CD4-positive, CD25-positive, alpha-beta regulatory T cell (primary cell): ENCODE data around the gene BEX5. TPM values are rescaled to one million over a fixed set of nuclear protein-coding genes. Genes with fewer than 3 reads are reported as not detected.
"Not testable (repeated sequence)": the region's sequence is repeated elsewhere in the genome, so short reads cannot be mapped to it uniquely, and the experiment has no call there.

ENCODE experiments used
- ATAC-seq, 2 donors: fragments of 150-1000 bp; cut with Tn5 transposase; one replicate each; pipeline ENCODE4 v1.10.0; 2021; ENCODE audit warnings: low read depth in 2 of 2, moderate number of reproducible peaks in 2 of 2, moderate library complexity in 1 of 2
- DNase-seq, 3 donors: peaks; one replicate each; pipeline versions ENCODE4 v3.0.0 to v3.0.0-alpha.2; 2012 to 2022; ENCODE audit warnings: mixed read lengths in 1 of 3
- H3K27ac ChIP-seq: one replicate; pipeline ENCODE4 v1.7.0; 2013; ENCODE audit warnings: mild to moderate bottlenecking, low read length; ENCODE audit not compliant: insufficient read depth, poor library complexity, severe bottlenecking
- H3K27me3 ChIP-seq: one replicate; pipeline ENCODE4 v1.7.0; 2013; ENCODE audit warnings: low read length; ENCODE audit not compliant: control insufficient read depth, insufficient read depth
- H3K36me3 ChIP-seq: one replicate; pipeline ENCODE4 v1.7.0; 2013; ENCODE audit warnings: mild to moderate bottlenecking, low read length, moderate library complexity; ENCODE audit not compliant: control insufficient read depth, insufficient read depth
- H3K4me1 ChIP-seq: 2 replicates; pipeline ENCODE4 v1.7.0; 2013; ENCODE audit warnings: mild to moderate bottlenecking, low read length; ENCODE audit not compliant: insufficient read depth, control insufficient read depth, poor library complexity, severe bottlenecking
- H3K4me3 ChIP-seq: one replicate; pipeline ENCODE4 v1.7.0; 2013; ENCODE audit warnings: low read depth, mild to moderate bottlenecking, low read length, moderate library complexity
- H3K9me3 ChIP-seq, 2 experiments: 1 replicate in 1 of 2; 2 replicates in 1 of 2; pipeline ENCODE4 v1.7.0; 2013; ENCODE audit warnings: low read length in 2 of 2, mild to moderate bottlenecking in 1 of 2, moderate library complexity in 1 of 2; ENCODE audit not compliant: control insufficient read depth in 2 of 2
- H3K27ac Mint-ChIP-seq, 3 donors: one replicate each; pipeline ENCODE4 v1.8.0; 2020 to 2022; ENCODE audit warnings: mild to moderate bottlenecking in 3 of 3, mixed read lengths in 3 of 3, moderate library complexity in 2 of 3
- H3K27me3 Mint-ChIP-seq: one replicate; pipeline ENCODE4 v1.8.0; 2022; ENCODE audit warnings: mild to moderate bottlenecking, mixed read lengths
- H3K36me3 Mint-ChIP-seq: one replicate; pipeline ENCODE4 v1.8.0; 2020; ENCODE audit warnings: mixed read lengths
- H3K4me1 Mint-ChIP-seq, 4 donors: one replicate each; pipeline ENCODE4 v1.8.0; 2020 to 2022; ENCODE audit warnings: mixed read lengths in 4 of 4, mild to moderate bottlenecking in 1 of 4
- H3K4me3 Mint-ChIP-seq, 4 donors: one replicate each; pipeline ENCODE4 v1.8.0; 2020 to 2022; ENCODE audit warnings: mild to moderate bottlenecking in 4 of 4, mixed read lengths in 4 of 4, moderate library complexity in 3 of 4
- H3K9me3 Mint-ChIP-seq, 7 donors: one replicate each; pipeline ENCODE4 v1.8.0; 2020 to 2022; ENCODE audit warnings: mixed read lengths in 7 of 7, mild to moderate bottlenecking in 3 of 7, moderate library complexity in 2 of 7
- polyA plus RNA-seq, 4 donors: library from polyadenylated mRNA; unstranded; fragments of 300-500 nt; fragmentation: Illumina TruSeq; gene quantifications; one replicate each; pipeline ENCODE4 v1.2.3, GENCODE V29; 2021
- total RNA-seq: library from RNA; stranded (reverse); gene quantifications from one replicate; pipeline ENCODE4 v1.2.3, GENCODE V29; 2022

Gene BEX5
- total and polyA plus RNA-seq, 5 donors from 2014 or later: 4.3 to 8.8 (median 7.0) TPM

- H3K4me1 Mint-ChIP-seq: peaks cover 0 to 2% (median 0%) of the 10 kb centered on the region in 4 donors
- no peaks in the 10 kb centered on the region for H3K27me3 ChIP-seq
- no peaks in the 10 kb centered on the region for H3K4me1 ChIP-seq
- H3K27ac Mint-ChIP-seq: no peak overlapping the region
- H3K27me3 Mint-ChIP-seq: peaks cover 10% of the 10 kb centered on the region
- H3K4me3 Mint-ChIP-seq: no peak overlapping the region
- ATAC-seq (no peak), DNase-seq (no peak)
- no peak overlapping the region for H3K27ac ChIP-seq
- H3K4me3 ChIP-seq: no peak overlapping the region
- no peaks in the 10 kb centered on the region for H3K36me3 ChIP-seq
- H3K9me3 ChIP-seq: no peaks in the 10 kb centered on the region
- H3K36me3 Mint-ChIP-seq: no peaks in the 10 kb centered on the region
- no peaks in the 10 kb centered on the region for H3K9me3 Mint-ChIP-seq
Measured at GRCh38 chrX:102138064-102138463, 17.7 kb downstream of the BEX5 start.

- no peak overlapping the region for H3K4me3 Mint-ChIP-seq
- H3K27me3 ChIP-seq: peaks cover 11% of the 10 kb centered on the region
- H3K36me3 ChIP-seq: no peaks in the 10 kb centered on the region
- DNase-seq (peak in 2 of 3 donors; percentile 2 to 12), ATAC-seq (no peak)
- peaks cover 17% of the 10 kb centered on the region for H3K27me3 Mint-ChIP-seq
- peaks cover 0 to 6% (median 0%) of the 10 kb centered on the region in 4 donors for H3K4me1 Mint-ChIP-seq
- peaks cover 5% of the 10 kb centered on the region for H3K4me1 ChIP-seq
- H3K27ac ChIP-seq: no peak overlapping the region
- no peaks in the 10 kb centered on the region for H3K9me3 ChIP-seq
- H3K9me3 Mint-ChIP-seq: peaks cover 0 to 5% (median 0%) of the 10 kb centered on the region in 7 donors
- H3K4me3 ChIP-seq: no peak overlapping the region
- H3K36me3 Mint-ChIP-seq: no peaks in the 10 kb centered on the region
- H3K27ac Mint-ChIP-seq: no peak overlapping the region
Measured at GRCh38 chrX:102129473-102129872, 26.3 kb downstream of the BEX5 start.

GRCh38 chrX:102126863-102127262 lies 28.9 kb downstream of the BEX5 start:
- Mint-ChIP-seq H3K27me3 (peaks cover 20% of the 10 kb centered on the region), H3K9me3 (peaks cover 0 to 5% (median 0%) of the 10 kb centered on the region in 7 donors), H3K4me1 (peaks cover 0 to 7% (median 0%) of the 10 kb centered on the region in 4 donors), H3K36me3 (no peaks in the 10 kb centered on the region), H3K27ac (no peak overlapping the region), H3K4me3 (no peak overlapping the region)
- Histone ChIP-seq H3K27me3 (peaks cover 11% of the 10 kb centered on the region), H3K9me3 (no peaks in the 10 kb centered on the region), H3K36me3 (no peaks in the 10 kb centered on the region), H3K27ac (no peak overlapping the region), H3K4me1 (peaks cover 5% of the 10 kb centered on the region), H3K4me3 (no peak overlapping the region)
- DNase-seq: no peak
- no peak for ATAC-seq

GRCh38 chrX:102126080-102126818 lies 29.5 kb downstream of the BEX5 start:
- H3K4me1 ChIP-seq, H3K36me3 ChIP-seq, H3K27ac Mint-ChIP-seq, ATAC-seq, H3K9me3 ChIP-seq, H3K4me1 Mint-ChIP-seq, H3K4me3 ChIP-seq, H3K9me3 Mint-ChIP-seq, H3K36me3 Mint-ChIP-seq, DNase-seq, H3K27ac ChIP-seq: not testable (repeated sequence)
- Mint-ChIP-seq H3K27me3 (peaks cover 20% of the 10 kb centered on the region), H3K4me3 (peak overlapping the region in 1 of 4 donors; percentile 17)
- H3K27me3 ChIP-seq: peaks cover 11% of the 10 kb centered on the region

- not testable (repeated sequence) for H3K9me3 ChIP-seq, H3K27ac Mint-ChIP-seq, H3K9me3 Mint-ChIP-seq, H3K4me3 ChIP-seq, H3K36me3 Mint-ChIP-seq, ATAC-seq, H3K36me3 ChIP-seq, DNase-seq, H3K4me1 Mint-ChIP-seq, H3K4me1 ChIP-seq, H3K27ac ChIP-seq
- peaks cover 20% of the 10 kb centered on the region for H3K27me3 Mint-ChIP-seq
- H3K4me3 Mint-ChIP-seq: peak within 1 kb of the TSS in 2 of 4 donors; percentile 17 to 51
- peaks cover 11% of the 10 kb centered on the region for H3K27me3 ChIP-seq
Measured at GRCh38 chrX:102125436-102125835, 30.3 kb downstream of the BEX5 start, which contains the start of gene TCEAL2. Gene TCEAL2, plus strand, starts transcription at chrX:102125679. Its CDS starts 1,152 bp downstream, at chrX:102126831.

- H3K4me1 ChIP-seq, H3K9me3 Mint-ChIP-seq, ATAC-seq, H3K4me3 ChIP-seq, H3K27ac ChIP-seq, H3K36me3 ChIP-seq, H3K36me3 Mint-ChIP-seq, H3K9me3 ChIP-seq, H3K27ac Mint-ChIP-seq, DNase-seq, H3K4me1 Mint-ChIP-seq: not testable (repeated sequence)
- H3K27me3 ChIP-seq: peaks cover 11% of the 10 kb centered on the region
- Mint-ChIP-seq H3K4me3 (peak overlapping the region in 2 of 4 donors; percentile 17 to 51), H3K27me3 (peaks cover 20% of the 10 kb centered on the region)
Measured at GRCh38 chrX:102125014-102125413, 30.8 kb downstream of the BEX5 start.

GRCh38 chrX:102115748-102116147 lies 40.0 kb downstream of the BEX5 start:
- DNase-seq (no peak), ATAC-seq (no peak)
- Histone ChIP-seq H3K9me3 (peaks cover 0 to 4% of the 10 kb centered on the region in 2 experiments), H3K36me3 (no peaks in the 10 kb centered on the region), H3K27ac (no peak overlapping the region), H3K27me3 (no peaks in the 10 kb centered on the region), H3K4me1 (no peaks in the 10 kb centered on the region), H3K4me3 (no peak overlapping the region)
- Mint-ChIP-seq H3K9me3 (peaks cover 0 to 9% (median 0%) of the 10 kb centered on the region in 7 donors), H3K4me1 (no peaks in the 10 kb centered on the region), H3K27me3 (no peaks in the 10 kb centered on the region), H3K27ac (no peak overlapping the region), H3K36me3 (no peaks in the 10 kb centered on the region), H3K4me3 (no peak overlapping the region)

GRCh38 chrX:102113367-102113766 lies 42.4 kb downstream of the BEX5 start:
- Histone ChIP-seq H3K9me3 (peaks cover 0 to 4% of the 10 kb centered on the region in 2 experiments), H3K27ac (no peak overlapping the region), H3K36me3 (no peaks in the 10 kb centered on the region), H3K4me1 (no peaks in the 10 kb centered on the region), H3K27me3 (no peaks in the 10 kb centered on the region), H3K4me3 (no peak overlapping the region)
- Mint-ChIP-seq H3K4me3 (no peak overlapping the region), H3K27me3 (no peaks in the 10 kb centered on the region), H3K27ac (no peak overlapping the region), H3K9me3 (peaks cover 0 to 9% (median 0%) of the 10 kb centered on the region in 7 donors), H3K4me1 (no peaks in the 10 kb centered on the region), H3K36me3 (no peaks in the 10 kb centered on the region)
- DNase-seq (no peak), ATAC-seq (no peak)
